Gastroesophageal sphincter (tissue), 4 donors: ENCODE data around the gene BTBD2. TPM values are rescaled to one million over a fixed set of nuclear protein-coding genes. Genes with fewer than 3 reads are reported as not detected.

Source experiments
- ATAC-seq: fragments of 150-250 bp; one replicate; pipeline ENCODE4 v1.9.1; 2016; ENCODE audit warnings: mild to moderate bottlenecking, moderate library complexity
- H3K27ac ChIP-seq, 4 donors: fragments of 200-600 bp; sonication (generic) in 3 of 4; 1 replicate in 3 of 4; 2 replicates in 1 of 4; pipeline ENCODE4 v1.5.1; 2016 to 2019
- H3K27me3 ChIP-seq: fragments of 200-600 bp; sonication (generic); one replicate; pipeline ENCODE4 v1.5.1; 2019
- H3K36me3 ChIP-seq, 2 donors: fragments of 200-600 bp; sonication (generic); one replicate each; pipeline ENCODE4 v1.5.1; 2019; ENCODE audit warnings: control low read depth in 1 of 2
- H3K4me1 ChIP-seq, 3 donors: fragments of 200-600 bp; sonication (generic); 1 replicate in 2 of 3; 2 replicates in 1 of 3; pipeline ENCODE4 v1.5.1; 2016 to 2019; ENCODE audit warnings: control low read depth in 2 of 3
- H3K4me3 ChIP-seq, 2 donors: fragments of 200-600 bp; sonication (generic); one replicate each; pipeline ENCODE4 v1.5.1; 2019; ENCODE audit warnings: mild to moderate bottlenecking in 1 of 2, moderate library complexity in 1 of 2
- H3K9me3 ChIP-seq, 3 donors: fragments of 200-600 bp; sonication (generic); one replicate each; pipeline ENCODE4 v1.5.1; 2017 to 2019; ENCODE audit warnings: control low read depth in 2 of 3
- EP300 ChIP-seq: sonication (generic); formaldehyde crosslinking; IDR thresholded peaks from one replicate; pipeline ENCODE4 v1.6.1; 2017; ENCODE audit warnings: antibody characterized with exemption, mild to moderate bottlenecking
- POLR2A ChIP-seq, 2 donors: fragments of 450-650 bp; IDR thresholded peaks; one replicate each; pipeline ENCODE4 v1.6.1; 2017; ENCODE audit warnings: antibody characterized with exemption in 2 of 2, mild to moderate bottlenecking in 2 of 2, moderate library complexity in 1 of 2
- POLR2AphosphoS5 ChIP-seq: sonication (generic); formaldehyde crosslinking; IDR thresholded peaks from one replicate; pipeline ENCODE4 v1.6.1; 2017; ENCODE audit warnings: antibody characterized with exemption
- WGBS, 2 donors: methylation state at CpG; one replicate each; pipeline ENCODE4 v1.1.5; 2018; ENCODE audit warnings: low coverage in 1 of 2; 5-methylcytosine and 5-hydroxymethylcytosine counted together
- total RNA-seq, 4 donors: library from RNA; depleted of rRNA; stranded (reverse); fragments of >200 nt; gene quantifications; one replicate each; pipeline ENCODE4 v1.1.0, GENCODE V29; 2016
- TF ChIP-seq, protein P1 (sequence below), 4 experiments: fragments of 200-600 bp in 2 of 4; fragments of 450-650 bp in 2 of 4; sonication (generic) in 1 of 4; IDR thresholded peaks; one replicate each; pipeline ENCODE4 v1.5.1; 2017 to 2019; ENCODE audit warnings: antibody characterized with exemption in 4 of 4, mild to moderate bottlenecking in 2 of 4, moderate library complexity in 2 of 4

The BTBD2 gene
- total RNA-seq, 4 donors from 2014 or later, result 44.0 to 125 (median 59.9) TPM

DNA sequence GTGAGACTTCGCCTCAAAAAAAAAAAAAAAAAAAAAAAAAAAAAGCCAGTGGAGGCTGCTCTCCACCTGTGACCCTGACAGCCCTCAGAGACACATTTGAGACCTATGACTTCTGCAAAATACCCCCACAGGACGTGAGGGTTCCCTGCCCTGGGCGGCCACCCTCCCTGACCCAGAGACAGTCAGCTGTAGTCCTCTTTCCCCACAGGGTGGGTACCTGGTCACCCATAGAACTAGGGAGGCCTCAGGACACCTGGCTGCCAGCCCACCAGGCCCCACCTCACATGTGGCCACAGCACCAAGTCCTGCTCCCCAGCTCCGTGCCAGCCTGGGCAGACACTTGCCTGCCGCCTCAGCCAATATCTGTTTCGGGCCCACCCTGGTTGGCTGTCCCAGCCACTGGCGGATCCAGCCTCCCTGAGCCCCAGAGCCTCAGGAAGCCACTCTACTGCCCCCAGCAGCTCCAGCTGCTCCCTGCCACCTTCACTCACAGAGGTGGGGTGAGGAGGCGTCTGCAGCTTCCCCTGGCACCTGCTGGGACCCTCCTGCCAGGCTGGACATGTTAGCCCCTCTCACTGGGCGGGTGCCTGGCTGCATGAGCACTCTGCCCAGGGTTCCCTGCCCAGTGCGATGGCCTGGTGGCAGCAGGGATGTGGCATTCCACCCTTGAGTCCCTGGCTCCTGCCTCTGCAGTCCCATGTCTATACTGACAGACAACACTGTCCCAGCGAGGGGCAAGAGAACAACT, 28.6 kb upstream of the BTBD2 start:
- no peaks in the 10 kb centered on the region for H3K9me3 ChIP-seq
- H3K4me3 ChIP-seq, result no peak overlapping the region
- TF ChIP-seq EP300 (no peak), POLR2AphosphoS5 (no peak)
- TF ChIP-seq, protein P1, sequence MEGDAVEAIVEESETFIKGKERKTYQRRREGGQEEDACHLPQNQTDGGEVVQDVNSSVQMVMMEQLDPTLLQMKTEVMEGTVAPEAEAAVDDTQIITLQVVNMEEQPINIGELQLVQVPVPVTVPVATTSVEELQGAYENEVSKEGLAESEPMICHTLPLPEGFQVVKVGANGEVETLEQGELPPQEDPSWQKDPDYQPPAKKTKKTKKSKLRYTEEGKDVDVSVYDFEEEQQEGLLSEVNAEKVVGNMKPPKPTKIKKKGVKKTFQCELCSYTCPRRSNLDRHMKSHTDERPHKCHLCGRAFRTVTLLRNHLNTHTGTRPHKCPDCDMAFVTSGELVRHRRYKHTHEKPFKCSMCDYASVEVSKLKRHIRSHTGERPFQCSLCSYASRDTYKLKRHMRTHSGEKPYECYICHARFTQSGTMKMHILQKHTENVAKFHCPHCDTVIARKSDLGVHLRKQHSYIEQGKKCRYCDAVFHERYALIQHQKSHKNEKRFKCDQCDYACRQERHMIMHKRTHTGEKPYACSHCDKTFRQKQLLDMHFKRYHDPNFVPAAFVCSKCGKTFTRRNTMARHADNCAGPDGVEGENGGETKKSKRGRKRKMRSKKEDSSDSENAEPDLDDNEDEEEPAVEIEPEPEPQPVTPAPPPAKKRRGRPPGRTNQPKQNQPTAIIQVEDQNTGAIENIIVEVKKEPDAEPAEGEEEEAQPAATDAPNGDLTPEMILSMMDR (IDR thresholded peaks at IDR 0.05), result no peak
- peaks cover 0 to 89% of the 10 kb centered on the region in 2 donors for H3K36me3 ChIP-seq
- ATAC-seq, result no peak
- peaks cover 9 to 100% (median 79%) of the 10 kb centered on the region in 3 donors for H3K4me1 ChIP-seq
- peak overlapping the region in 3 of 4 donors; percentile 99 to 100 (median 99) for H3K27ac ChIP-seq
- WGBS, 2 donors, result 65% methylated on average over 2 of the region's 11 CpGs; no CpG with 5 or more reads in 1 of the 2 donors
- no peaks in the 10 kb centered on the region for H3K27me3 ChIP-seq

DNA sequence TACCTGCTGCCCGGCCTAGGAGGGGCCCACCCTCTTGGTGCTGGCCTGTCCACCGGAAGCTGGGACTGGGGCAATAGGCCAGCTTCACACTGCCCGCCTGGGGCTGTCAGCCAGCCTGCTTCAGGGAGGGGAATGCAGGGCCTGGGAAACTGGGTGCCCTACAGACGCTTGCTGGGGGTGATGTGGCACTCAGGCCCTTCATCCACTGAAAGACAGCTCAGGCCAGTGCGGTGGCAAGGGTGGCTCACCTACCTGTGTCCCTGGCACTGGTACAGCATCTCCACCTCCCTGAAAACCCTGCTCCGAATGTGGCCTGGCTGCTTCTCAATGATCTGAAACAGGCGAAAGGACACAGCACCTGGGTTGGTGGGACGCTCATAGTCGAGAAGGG, 27.7 kb upstream of the BTBD2 start:
- H3K4me3 ChIP-seq, result no peak overlapping the region
- no CpG with 5 or more reads among the region's 9 CpGs for WGBS, 2 donors
- H3K36me3 ChIP-seq, result peaks cover 0 to 89% of the 10 kb centered on the region in 2 donors
- no peaks in the 10 kb centered on the region for H3K27me3 ChIP-seq
- no peak for ATAC-seq
- peaks cover 5 to 100% (median 70%) of the 10 kb centered on the region in 3 donors for H3K4me1 ChIP-seq
- TF ChIP-seq POLR2AphosphoS5 (no peak), POLR2A (IDR thresholded peaks at IDR 0.05) (no peak), EP300 (no peak)
- TF ChIP-seq, protein P1 (IDR thresholded peaks at IDR 0.05), result no peak
- H3K27ac ChIP-seq, result peak overlapping the region; percentile 69 to 99 (median 96)
- no peaks in the 10 kb centered on the region for H3K9me3 ChIP-seq

DNA sequence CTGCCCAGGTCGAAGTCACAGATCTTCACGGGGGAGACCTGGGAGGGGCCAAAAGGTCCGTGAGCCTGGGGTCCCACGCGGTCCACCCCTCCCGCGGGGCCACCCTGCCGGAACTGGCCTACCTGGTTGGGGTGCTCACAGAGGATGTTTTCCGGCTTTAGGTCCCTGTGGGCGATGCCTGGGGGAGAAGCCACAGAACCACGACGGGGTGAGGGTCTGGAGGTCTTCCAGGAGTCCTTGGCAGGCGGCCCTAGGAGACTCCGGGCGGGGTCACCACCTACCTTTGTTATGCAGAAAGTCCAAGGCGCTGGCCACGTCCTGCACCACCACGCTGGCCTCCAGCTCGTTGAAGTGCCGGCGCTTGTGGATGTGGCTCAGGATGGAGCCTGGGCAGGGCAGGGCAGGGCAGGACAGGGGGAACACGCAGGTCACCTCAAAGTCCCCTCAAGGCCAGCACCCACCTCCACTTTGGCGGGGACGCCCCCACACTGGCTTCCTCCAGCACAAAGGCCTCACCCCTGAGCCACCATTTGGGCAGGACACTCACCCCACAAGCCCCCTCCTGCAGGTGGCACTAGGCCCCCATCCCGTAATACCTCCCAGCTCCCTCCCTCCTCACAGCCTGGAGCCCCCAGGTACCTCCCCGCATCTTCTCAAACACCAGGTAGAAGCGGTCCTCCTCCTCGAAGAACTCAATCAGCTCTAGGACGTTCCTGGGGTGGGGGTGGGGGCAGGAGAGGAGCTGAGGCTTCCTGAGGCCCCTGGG, 27.2 kb upstream of the BTBD2 start:
- no CpG with 5 or more reads among the region's 29 CpGs for WGBS, 2 donors
- Histone ChIP-seq H3K4me1 (peaks cover 0 to 100% (median 64%) of the 10 kb centered on the region in 3 donors), H3K4me3 (peak overlapping the region in 1 of 2 donors; percentile 37), H3K27me3 (no peaks in the 10 kb centered on the region), H3K9me3 (no peaks in the 10 kb centered on the region), H3K36me3 (peaks cover 0 to 92% of the 10 kb centered on the region in 2 donors), H3K27ac (peak overlapping the region; percentile 69 to 99 (median 96))
- ATAC-seq, result no peak
- TF ChIP-seq POLR2A (IDR thresholded peaks at IDR 0.05), result peak in 1 of 2 donors; percentile 9
- TF ChIP-seq EP300, result no peak

DNA sequence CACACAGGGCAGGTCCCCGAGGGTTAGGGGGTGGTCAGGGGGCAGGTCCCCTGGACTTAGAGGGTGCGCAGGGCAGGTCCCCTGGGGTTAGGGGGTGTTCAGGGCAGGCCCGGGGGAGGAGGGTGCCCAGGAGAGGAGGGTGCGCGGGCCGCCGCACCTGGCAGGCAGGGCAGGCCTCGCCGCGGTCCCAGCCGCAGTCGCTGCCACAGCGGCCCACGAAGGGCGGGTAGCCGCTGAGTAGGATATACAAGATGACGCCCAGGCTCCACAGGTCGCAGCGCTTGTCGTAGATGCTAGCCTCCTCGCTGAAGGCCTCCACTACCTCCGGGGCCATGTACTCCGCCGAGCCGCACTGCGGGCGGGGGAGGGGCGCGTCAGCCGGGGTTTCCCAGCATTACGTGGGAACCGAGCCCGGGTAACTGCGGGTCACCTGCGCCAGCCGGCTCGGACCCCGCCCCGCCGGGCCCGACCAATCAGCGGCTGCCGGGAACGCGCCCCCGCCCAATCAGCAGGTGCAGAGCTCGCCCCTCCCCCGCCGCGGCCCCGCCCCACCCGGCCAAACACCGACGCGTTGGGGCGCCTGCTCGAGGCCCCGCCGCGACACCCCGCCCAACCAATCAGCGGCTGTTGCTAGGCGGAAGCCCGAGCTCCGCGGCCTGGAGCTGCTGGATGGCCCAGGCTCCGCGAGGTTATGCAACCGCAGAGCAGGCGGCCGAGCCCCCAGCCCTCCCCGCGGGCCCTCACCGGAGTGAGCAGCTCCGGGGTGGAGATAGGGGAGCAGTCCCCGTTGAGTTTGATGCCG, 26.4 kb upstream of the BTBD2 start:
- Histone ChIP-seq H3K36me3 (peaks cover 0 to 84% of the 10 kb centered on the region in 2 donors), H3K4me3 (peak overlapping the region in 1 of 2 donors; percentile 47), H3K27ac (peak overlapping the region; percentile 79 to 99 (median 96)), H3K4me1 (peaks cover 0 to 99% (median 56%) of the 10 kb centered on the region in 3 donors), H3K27me3 (no peaks in the 10 kb centered on the region), H3K9me3 (no peaks in the 10 kb centered on the region)
- TF ChIP-seq, protein P1 (IDR thresholded peaks at IDR 0.05), result no peak
- peak; percentile 35 to 44 for TF ChIP-seq POLR2A (IDR thresholded peaks at IDR 0.05)
- TF ChIP-seq POLR2AphosphoS5, result peak; percentile 85
- no peak for TF ChIP-seq EP300
- WGBS, 2 donors, result no CpG with 5 or more reads among the region's 77 CpGs
- peak; percentile 96 for ATAC-seq

DNA sequence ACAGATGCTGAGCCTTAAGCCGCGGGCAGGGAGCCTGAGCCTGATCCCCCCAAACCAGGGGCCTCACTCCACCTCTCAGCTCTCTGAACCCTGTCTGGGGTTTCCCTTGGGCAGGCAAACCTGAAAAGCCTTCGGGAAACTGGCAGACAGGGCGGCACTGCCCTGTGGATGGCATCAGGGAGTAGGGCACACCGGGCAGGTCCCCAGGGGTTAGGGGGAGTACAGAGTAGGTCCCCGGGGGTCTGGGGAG, 25.8 kb upstream of the BTBD2 start:
- H3K4me3 ChIP-seq, result peak overlapping the region in 1 of 2 donors; percentile 47
- no peaks in the 10 kb centered on the region for H3K27me3 ChIP-seq
- peaks cover 0 to 93% (median 51%) of the 10 kb centered on the region in 3 donors for H3K4me1 ChIP-seq
- H3K9me3 ChIP-seq, result no peaks in the 10 kb centered on the region
- no peak for ATAC-seq
- TF ChIP-seq, protein P1 (IDR thresholded peaks at IDR 0.05), result no peak
- no peak for TF ChIP-seq POLR2AphosphoS5
- TF ChIP-seq EP300, result no peak
- no peak for TF ChIP-seq POLR2A (IDR thresholded peaks at IDR 0.05)
- H3K27ac ChIP-seq, result peak overlapping the region; percentile 79 to 99 (median 96)
- no CpG with 5 or more reads among the region's 6 CpGs for WGBS, 2 donors
- H3K36me3 ChIP-seq, result peaks cover 0 to 79% of the 10 kb centered on the region in 2 donors
